SK-N-SH treated with all-trans-retinoic acid at 6 μM for 48 hours (cell line): ENCODE measurements around the gene SRPRB.

Source experiments
- ATAC-seq: fragments of 200-7000 bp; cut with Tn5 transposase; 3 replicates; pipeline ENCODE4 v1.9.1; 2020; ENCODE audit warnings: mild to moderate bottlenecking, moderate library complexity
- ARNTL ChIP-seq: fragments of 450-650 bp; formaldehyde crosslinking; IDR thresholded peaks from 2 replicates; pipeline ENCODE4 v1.5.0; 2020; ENCODE audit warnings: low read depth, mild to moderate bottlenecking, moderate library complexity, borderline replicate concordance
- BACH2 ChIP-seq: fragments of 250-450 bp; sonication (Bioruptor Pico); IDR thresholded peaks from 2 replicates; pipeline ENCODE4 v1.9.0; 2021; ENCODE audit warnings: mild to moderate bottlenecking, borderline replicate concordance
- CREB5 ChIP-seq: fragments of 250-450 bp; sonication (Bioruptor Pico); IDR thresholded peaks from 2 replicates; pipeline ENCODE4 v1.5.1; 2020; ENCODE audit warnings: low read depth, mild to moderate bottlenecking, moderate library complexity
- CSDC2 ChIP-seq: fragments of 250-450 bp; sonication (Bioruptor Pico); IDR thresholded peaks from 2 replicates; pipeline ENCODE4 v1.5.0; 2020; ENCODE audit warnings: mild to moderate bottlenecking, moderate library complexity
- CSRNP3 ChIP-seq: fragments of 250-450 bp; sonication (Bioruptor Pico); IDR thresholded peaks from 2 replicates; pipeline ENCODE4 v1.5.1; 2021; ENCODE audit warnings: mild to moderate bottlenecking, moderate library complexity
- ESRRG ChIP-seq: fragments of 250-450 bp; sonication (Bioruptor Pico); IDR thresholded peaks from 2 replicates; pipeline ENCODE4 v1.6.1; 2021; ENCODE audit warnings: mild to moderate bottlenecking
- GLIS3 ChIP-seq: fragments of 250-450 bp; sonication (Bioruptor Pico); IDR thresholded peaks from 2 replicates; pipeline ENCODE4 v1.5.0; 2020; ENCODE audit warnings: mild to moderate bottlenecking, moderate library complexity
- ISL1 ChIP-seq: fragments of 250-450 bp; sonication (Bioruptor Pico); IDR thresholded peaks from 2 replicates; pipeline ENCODE4 v2.1.2; 2022; ENCODE audit warnings: mild to moderate bottlenecking, moderate library complexity
- OSR1 ChIP-seq: fragments of 250-450 bp; sonication (Bioruptor Pico); IDR thresholded peaks from 2 replicates; pipeline ENCODE4 v1.8.0; 2022; ENCODE audit warnings: moderate library complexity, mild to moderate bottlenecking, inconsistent platforms
- RARB ChIP-seq: fragments of 250-450 bp; sonication (Bioruptor Pico); IDR thresholded peaks from 2 replicates; pipeline ENCODE4 v1.8.0; 2021; ENCODE audit warnings: mild to moderate bottlenecking, moderate library complexity
- SNAI2 ChIP-seq: fragments of 250-450 bp; sonication (Bioruptor Pico); IDR thresholded peaks from 2 replicates; pipeline ENCODE4 v1.5.0; 2020; ENCODE audit warnings: mild to moderate bottlenecking, moderate library complexity
- TOX ChIP-seq: fragments of 250-450 bp; sonication (Bioruptor Pico); IDR thresholded peaks from 2 replicates; pipeline ENCODE4 v1.8.0; 2021; ENCODE audit warnings: mild to moderate bottlenecking, moderate library complexity, borderline replicate concordance
- TSHZ2 ChIP-seq: fragments of 250-450 bp; sonication (Bioruptor Pico); IDR thresholded peaks from 2 replicates; pipeline ENCODE4 v1.5.0; 2020; ENCODE audit warnings: mild to moderate bottlenecking, moderate library complexity
- ZFP30 ChIP-seq: fragments of 450-650 bp; formaldehyde crosslinking; IDR thresholded peaks from 2 replicates; pipeline ENCODE4 v1.5.0; 2022; ENCODE audit warnings: mild to moderate bottlenecking, moderate library complexity
- ZNF565 ChIP-seq: fragments of 450-650 bp; formaldehyde crosslinking; conservative IDR thresholded peaks from 2 replicates; pipeline ENCODE4 v1.5.0; 2020; ENCODE audit warnings: low read depth, mild to moderate bottlenecking, moderate library complexity
- ZNF8 ChIP-seq: fragments of 450-650 bp; formaldehyde crosslinking; IDR thresholded peaks from 2 replicates; pipeline ENCODE4 v1.5.0; 2020; ENCODE audit warnings: mild to moderate bottlenecking, moderate library complexity
- TF ChIP-seq, protein P1 (sequence below): fragments of 250-450 bp; sonication (Bioruptor Pico); IDR thresholded peaks from 2 replicates; pipeline ENCODE4 v1.8.0; 2021; ENCODE audit warnings: low read depth, mild to moderate bottlenecking, moderate library complexity, borderline replicate concordance

Gene SRPRB

DNA sequence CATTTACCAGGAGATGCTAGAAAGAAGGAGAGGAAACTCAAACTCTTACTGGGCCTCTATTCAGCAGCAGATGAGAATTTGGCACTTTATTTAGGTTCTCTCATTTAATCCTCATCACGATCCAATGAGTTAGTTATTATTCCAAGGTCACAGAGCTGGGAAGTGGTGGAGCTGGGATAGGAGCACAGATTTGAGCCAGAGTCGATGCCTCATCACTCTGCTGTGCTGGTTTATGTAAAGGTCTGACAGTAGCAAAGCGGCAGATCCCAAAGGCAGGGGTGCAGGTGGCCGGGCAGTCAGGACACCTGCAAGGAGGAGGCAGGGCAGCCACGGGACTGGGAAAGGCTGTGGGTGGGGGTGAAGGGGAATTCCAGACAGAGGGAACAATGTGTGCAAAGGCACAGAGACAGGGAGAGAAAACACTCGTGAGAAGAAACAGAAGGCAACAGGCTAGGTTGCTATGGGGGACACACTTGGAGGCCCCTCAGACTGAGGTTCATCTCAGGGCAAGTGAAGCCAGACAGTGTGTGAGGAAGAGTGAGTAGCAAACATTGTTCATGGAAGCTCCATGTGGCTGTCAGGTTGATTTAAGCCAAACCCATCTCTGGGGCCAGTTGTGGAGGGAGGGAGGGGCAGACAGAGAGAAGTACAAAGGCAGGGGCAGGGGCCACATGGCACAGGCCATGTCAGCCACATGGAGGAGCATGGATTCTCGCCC, 63.3 kb downstream of the SRPRB start (continued):
- no peak for TF ChIP-seq CREB5 (CRISPR knock-in tag)
- no peak for TF ChIP-seq GLIS3

- TF ChIP-seq RARB (CRISPR knock-in tag) (no peak), OSR1 (CRISPR knock-in tag) (no peak), TOX (CRISPR knock-in tag) (no peak), ZFP30 (CRISPR knock-in tag) (no peak), CSRNP3 (CRISPR knock-in tag) (no peak), BACH2 (CRISPR knock-in tag) (no peak), CSDC2 (CRISPR knock-in tag) (no peak), SNAI2 (no peak)
- TF ChIP-seq, protein P1, sequence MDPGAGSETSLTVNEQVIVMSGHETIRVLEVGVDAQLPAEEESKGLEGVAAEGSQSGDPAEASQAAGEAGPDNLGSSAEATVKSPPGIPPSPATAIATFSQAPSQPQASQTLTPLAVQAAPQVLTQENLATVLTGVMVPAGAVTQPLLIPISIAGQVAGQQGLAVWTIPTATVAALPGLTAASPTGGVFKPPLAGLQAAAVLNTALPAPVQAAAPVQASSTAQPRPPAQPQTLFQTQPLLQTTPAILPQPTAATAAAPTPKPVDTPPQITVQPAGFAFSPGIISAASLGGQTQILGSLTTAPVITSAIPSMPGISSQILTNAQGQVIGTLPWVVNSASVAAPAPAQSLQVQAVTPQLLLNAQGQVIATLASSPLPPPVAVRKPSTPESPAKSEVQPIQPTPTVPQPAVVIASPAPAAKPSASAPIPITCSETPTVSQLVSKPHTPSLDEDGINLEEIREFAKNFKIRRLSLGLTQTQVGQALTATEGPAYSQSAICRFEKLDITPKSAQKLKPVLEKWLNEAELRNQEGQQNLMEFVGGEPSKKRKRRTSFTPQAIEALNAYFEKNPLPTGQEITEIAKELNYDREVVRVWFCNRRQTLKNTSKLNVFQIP = no peak
- ATAC-seq = no peak
Observed at GRCh38 chr3:133869586-133869985, 64.0 kb downstream of the SRPRB start.

DNA sequence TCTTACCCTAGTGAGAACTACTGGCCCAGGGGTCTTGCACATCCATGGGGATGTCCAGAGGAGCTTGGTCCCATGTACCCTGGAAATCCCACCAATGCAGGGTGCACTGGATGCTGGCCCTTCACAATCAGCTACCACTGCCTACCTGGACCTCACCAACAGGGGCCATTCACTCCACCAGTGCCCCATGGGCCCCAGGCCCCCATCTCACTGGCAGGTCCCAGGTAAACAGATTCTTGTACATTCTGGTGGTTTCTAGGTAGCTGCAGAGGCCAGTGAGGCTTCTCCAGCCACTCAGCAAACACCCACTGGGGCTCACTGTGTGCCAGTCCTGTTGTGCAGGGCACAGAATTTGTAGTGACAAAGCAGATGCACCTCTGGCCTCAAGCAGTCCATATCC, 65.2 kb downstream of the SRPRB start:
- ATAC-seq = no peak

More for the DNA sequence above, 65.2 kb downstream of the SRPRB start:
- TF ChIP-seq ZNF8 (CRISPR knock-in tag) = no peak
- TF ChIP-seq TOX (CRISPR knock-in tag) = no peak
- TF ChIP-seq, protein P1 = no peak
- no peak for TF ChIP-seq GLIS3
- TF ChIP-seq OSR1 (CRISPR knock-in tag) = no peak
- TF ChIP-seq BACH2 (CRISPR knock-in tag) = no peak
- no peak for TF ChIP-seq TSHZ2 (CRISPR knock-in tag)
- TF ChIP-seq ESRRG (CRISPR knock-in tag) = no peak
- no peak for TF ChIP-seq ZFP30 (CRISPR knock-in tag)
- TF ChIP-seq ARNTL (CRISPR knock-in tag) = no peak
- TF ChIP-seq ISL1 = no peak
- no peak for TF ChIP-seq CSDC2 (CRISPR knock-in tag)
- TF ChIP-seq ZNF565 (CRISPR knock-in tag) = no peak
